ENCODE measurements around the gene TMC1.
"Not testable (repeated sequence)": the region's sequence is repeated elsewhere in the genome, so short reads cannot be mapped to it uniquely, and the experiment has no call there.

TMC1 gene

GRCh38 chr9:72858089-72858912 lies 336.9 kb downstream of the TMC1 start:
- H3K27me3 ChIP-seq (ENCODE audit: control insufficient read depth in 5 of 5, insufficient read depth in 4 of 5, low read length in 5 of 5): no peaks in the 10 kb centered on the region
- H3K4me3 ChIP-seq (ENCODE audit: low read depth in 1 of 5, low read length in 5 of 5): no peak overlapping the region
- peaks cover 0 to 23% (median 17%) of the 10 kb centered on the region in 5 donors for H3K4me1 ChIP-seq (ENCODE audit: control insufficient read depth in 5 of 5, insufficient read depth in 5 of 5, low read length in 5 of 5)
- no peaks in the 10 kb centered on the region for H3K36me3 ChIP-seq (ENCODE audit: control insufficient read depth in 5 of 5, insufficient read depth in 5 of 5, low read length in 5 of 5)
- H3K9ac ChIP-seq (ENCODE audit: low read length in 5 of 5): no peak overlapping the region
- H3K27ac ChIP-seq (ENCODE audit: low read depth, low read length): no peak overlapping the region
- no peaks in the 10 kb centered on the region for H3K9me3 ChIP-seq (ENCODE audit: control insufficient read depth in 5 of 5, low read length in 5 of 5)

GRCh38 chr9:72862788-72863187 lies 341.4 kb downstream of the TMC1 start:
- not testable (repeated sequence) for H3K9ac ChIP-seq (ENCODE audit: low read length in 5 of 5); H3K27me3 ChIP-seq (ENCODE audit: control insufficient read depth in 5 of 5, insufficient read depth in 4 of 5, low read length in 5 of 5); H3K9me3 ChIP-seq (ENCODE audit: control insufficient read depth in 5 of 5, low read length in 5 of 5); H3K27ac ChIP-seq (ENCODE audit: low read depth, low read length); H3K36me3 ChIP-seq (ENCODE audit: control insufficient read depth in 5 of 5, insufficient read depth in 5 of 5, low read length in 5 of 5); H3K4me3 ChIP-seq (ENCODE audit: low read depth in 1 of 5, low read length in 5 of 5)
- peaks cover 0 to 18% (median 8%) of the 10 kb centered on the region in 5 donors for H3K4me1 ChIP-seq (ENCODE audit: control insufficient read depth in 5 of 5, insufficient read depth in 5 of 5, low read length in 5 of 5)

- Histone ChIP-seq H3K4me1 (ENCODE audit: control insufficient read depth in 5 of 5, insufficient read depth in 5 of 5, low read length in 5 of 5) (peaks cover 0 to 11% (median 0%) of the 10 kb centered on the region in 5 donors), H3K9ac (ENCODE audit: low read length in 5 of 5) (no peak overlapping the region), H3K27ac (ENCODE audit: low read depth, low read length) (no peak overlapping the region), H3K36me3 (ENCODE audit: control insufficient read depth in 5 of 5, insufficient read depth in 5 of 5, low read length in 5 of 5) (no peaks in the 10 kb centered on the region), H3K9me3 (ENCODE audit: control insufficient read depth in 5 of 5, low read length in 5 of 5) (no peaks in the 10 kb centered on the region), H3K27me3 (ENCODE audit: control insufficient read depth in 5 of 5, insufficient read depth in 4 of 5, low read length in 5 of 5) (no peaks in the 10 kb centered on the region), H3K4me3 (ENCODE audit: low read depth in 1 of 5, low read length in 5 of 5) (no peak overlapping the region)
Observed at GRCh38 chr9:72863456-72864094, 342.2 kb downstream of the TMC1 start.

- Histone ChIP-seq H3K4me3 (ENCODE audit: low read depth in 1 of 5, low read length in 5 of 5) (no peak overlapping the region), H3K27me3 (ENCODE audit: control insufficient read depth in 5 of 5, insufficient read depth in 4 of 5, low read length in 5 of 5) (no peaks in the 10 kb centered on the region), H3K27ac (ENCODE audit: low read depth, low read length) (no peak overlapping the region), H3K9ac (ENCODE audit: low read length in 5 of 5) (no peak overlapping the region), H3K4me1 (ENCODE audit: control insufficient read depth in 5 of 5, insufficient read depth in 5 of 5, low read length in 5 of 5) (peaks cover 0 to 7% (median 0%) of the 10 kb centered on the region in 5 donors), H3K36me3 (ENCODE audit: control insufficient read depth in 5 of 5, insufficient read depth in 5 of 5, low read length in 5 of 5) (no peaks in the 10 kb centered on the region), H3K9me3 (ENCODE audit: control insufficient read depth in 5 of 5, low read length in 5 of 5) (no peaks in the 10 kb centered on the region)
Observed at GRCh38 chr9:72864327-72864726, 342.9 kb downstream of the TMC1 start.

GRCh38 chr9:72871685-72872084 lies 350.3 kb downstream of the TMC1 start:
- Histone ChIP-seq H3K4me3 (ENCODE audit: low read depth in 1 of 5, low read length in 5 of 5) (peak overlapping the region in 2 of 5 donors; percentile 1 to 8), H3K9me3 (ENCODE audit: control insufficient read depth in 5 of 5, low read length in 5 of 5) (no peaks in the 10 kb centered on the region), H3K27ac (ENCODE audit: low read depth, low read length) (no peak overlapping the region), H3K36me3 (ENCODE audit: control insufficient read depth in 5 of 5, insufficient read depth in 5 of 5, low read length in 5 of 5) (no peaks in the 10 kb centered on the region), H3K4me1 (ENCODE audit: control insufficient read depth in 5 of 5, insufficient read depth in 5 of 5, low read length in 5 of 5) (peaks cover 1 to 33% (median 17%) of the 10 kb centered on the region in 5 donors), H3K9ac (ENCODE audit: low read length in 5 of 5) (peak overlapping the region in 1 of 5 donors; percentile 25), H3K27me3 (ENCODE audit: control insufficient read depth in 5 of 5, insufficient read depth in 4 of 5, low read length in 5 of 5) (no peaks in the 10 kb centered on the region)

GRCh38 chr9:72872718-72873117 lies 351.3 kb downstream of the TMC1 start:
- no peaks in the 10 kb centered on the region for H3K36me3 ChIP-seq (ENCODE audit: control insufficient read depth in 5 of 5, insufficient read depth in 5 of 5, low read length in 5 of 5)
- H3K9me3 ChIP-seq (ENCODE audit: control insufficient read depth in 5 of 5, low read length in 5 of 5): no peaks in the 10 kb centered on the region
- H3K4me3 ChIP-seq (ENCODE audit: low read depth in 1 of 5, low read length in 5 of 5): no peak overlapping the region
- no peaks in the 10 kb centered on the region for H3K27me3 ChIP-seq (ENCODE audit: control insufficient read depth in 5 of 5, insufficient read depth in 4 of 5, low read length in 5 of 5)
- no peak overlapping the region for H3K27ac ChIP-seq (ENCODE audit: low read depth, low read length)
- H3K9ac ChIP-seq (ENCODE audit: low read length in 5 of 5): no peak overlapping the region
- peaks cover 1 to 33% (median 17%) of the 10 kb centered on the region in 5 donors for H3K4me1 ChIP-seq (ENCODE audit: control insufficient read depth in 5 of 5, insufficient read depth in 5 of 5, low read length in 5 of 5)

- H3K9ac ChIP-seq (ENCODE audit: low read length in 5 of 5): no peak overlapping the region
- H3K4me1 ChIP-seq (ENCODE audit: control insufficient read depth in 5 of 5, insufficient read depth in 5 of 5, low read length in 5 of 5): peaks cover 1 to 33% (median 17%) of the 10 kb centered on the region in 5 donors
- H3K27ac ChIP-seq (ENCODE audit: low read depth, low read length): no peak overlapping the region
- no peaks in the 10 kb centered on the region for H3K27me3 ChIP-seq (ENCODE audit: control insufficient read depth in 5 of 5, insufficient read depth in 4 of 5, low read length in 5 of 5)
- H3K4me3 ChIP-seq (ENCODE audit: low read depth in 1 of 5, low read length in 5 of 5): no peak overlapping the region
- H3K9me3 ChIP-seq (ENCODE audit: control insufficient read depth in 5 of 5, low read length in 5 of 5): no peaks in the 10 kb centered on the region
- no peaks in the 10 kb centered on the region for H3K36me3 ChIP-seq (ENCODE audit: control insufficient read depth in 5 of 5, insufficient read depth in 5 of 5, low read length in 5 of 5)
Observed at GRCh38 chr9:72873456-72873855, 352.0 kb downstream of the TMC1 start.

GRCh38 chr9:72874344-72874743 lies 352.9 kb downstream of the TMC1 start:
- Histone ChIP-seq H3K9ac (ENCODE audit: low read length in 5 of 5) (no peak overlapping the region), H3K36me3 (ENCODE audit: control insufficient read depth in 5 of 5, insufficient read depth in 5 of 5, low read length in 5 of 5) (no peaks in the 10 kb centered on the region), H3K27me3 (ENCODE audit: control insufficient read depth in 5 of 5, insufficient read depth in 4 of 5, low read length in 5 of 5) (no peaks in the 10 kb centered on the region)

GRCh38 chr9:72875221-72875620 lies 353.8 kb downstream of the TMC1 start:
- no peak overlapping the region for H3K9ac ChIP-seq (ENCODE audit: low read length in 5 of 5)
- H3K36me3 ChIP-seq (ENCODE audit: control insufficient read depth in 5 of 5, insufficient read depth in 5 of 5, low read length in 5 of 5): no peaks in the 10 kb centered on the region
- H3K27ac ChIP-seq (ENCODE audit: low read depth, low read length): no peak overlapping the region
- no peaks in the 10 kb centered on the region for H3K27me3 ChIP-seq (ENCODE audit: control insufficient read depth in 5 of 5, insufficient read depth in 4 of 5, low read length in 5 of 5)
- peaks cover 1 to 33% (median 17%) of the 10 kb centered on the region in 5 donors for H3K4me1 ChIP-seq (ENCODE audit: control insufficient read depth in 5 of 5, insufficient read depth in 5 of 5, low read length in 5 of 5)
- no peak overlapping the region for H3K4me3 ChIP-seq (ENCODE audit: low read depth in 1 of 5, low read length in 5 of 5)
- H3K9me3 ChIP-seq (ENCODE audit: control insufficient read depth in 5 of 5, low read length in 5 of 5): no peaks in the 10 kb centered on the region

More at GRCh38 chr9:72874344-72874743, 352.9 kb downstream of the TMC1 start:
- H3K4me3 ChIP-seq (ENCODE audit: low read depth in 1 of 5, low read length in 5 of 5): no peak overlapping the region
- peaks cover 1 to 33% (median 17%) of the 10 kb centered on the region in 5 donors for H3K4me1 ChIP-seq (ENCODE audit: control insufficient read depth in 5 of 5, insufficient read depth in 5 of 5, low read length in 5 of 5)
- H3K27ac ChIP-seq (ENCODE audit: low read depth, low read length): no peak overlapping the region
- H3K9me3 ChIP-seq (ENCODE audit: control insufficient read depth in 5 of 5, low read length in 5 of 5): no peaks in the 10 kb centered on the region

- Histone ChIP-seq H3K9me3 (ENCODE audit: control insufficient read depth in 5 of 5, low read length in 5 of 5) (no peaks in the 10 kb centered on the region), H3K27ac (ENCODE audit: low read depth, low read length) (no peak overlapping the region), H3K4me1 (ENCODE audit: control insufficient read depth in 5 of 5, insufficient read depth in 5 of 5, low read length in 5 of 5) (peaks cover 0 to 6% (median 4%) of the 10 kb centered on the region in 5 donors), H3K9ac (ENCODE audit: low read length in 5 of 5) (no peak overlapping the region), H3K36me3 (ENCODE audit: control insufficient read depth in 5 of 5, insufficient read depth in 5 of 5, low read length in 5 of 5) (no peaks in the 10 kb centered on the region), H3K4me3 (ENCODE audit: low read depth in 1 of 5, low read length in 5 of 5) (no peak overlapping the region), H3K27me3 (ENCODE audit: control insufficient read depth in 5 of 5, insufficient read depth in 4 of 5, low read length in 5 of 5) (no peaks in the 10 kb centered on the region)
Observed at GRCh38 chr9:72880821-72881220, 359.4 kb downstream of the TMC1 start.

All from subcutaneous abdominal adipose tissue (tissue), 5 donors.